ENCODE measurements around the gene CNTN3. TPM values are rescaled to one million over a fixed set of nuclear protein-coding genes. Genes with fewer than 3 reads are reported as not detected.

The CNTN3 gene
- total and polyA plus RNA-seq, 12 donors: 0.46 to 5.9 (median 2.6) TPM; not detected in 1

- no peak for TF ChIP-seq CTCF (IDR thresholded peaks at IDR 0.05)
- WGBS, 2 donors: 82 to 93% methylated on average over 2 of the region's 2 CpGs
- ATAC-seq: no peak
Observed at GRCh38 chr3:74601793-74602192, 12.7 kb downstream of the CNTN3 start.

GRCh38 chr3:74599564-74599963 is 14.9 kb downstream of the CNTN3 start:
- H3K4me3 ChIP-seq: no peak overlapping the region
- no peak overlapping the region for H3K27ac ChIP-seq
- no peaks in the 10 kb centered on the region for H3K4me1 ChIP-seq
- WGBS, 2 donors: 91 to 97% methylated on average over 2 of the region's 2 CpGs
- TF ChIP-seq CTCF (IDR thresholded peaks at IDR 0.05): no peak
- ATAC-seq: no peak
- H3K9me3 ChIP-seq: peaks cover 0 to 9% (median 0%) of the 10 kb centered on the region in 11 donors
- no peaks in the 10 kb centered on the region for H3K36me3 ChIP-seq
- H3K27me3 ChIP-seq: no peaks in the 10 kb centered on the region
- intact Hi-C loops (cut with DNase I): no loop called here
- no peak for DNase-seq

More at GRCh38 chr3:74601793-74602192, 12.7 kb downstream of the CNTN3 start:
- Histone ChIP-seq H3K36me3 (no peaks in the 10 kb centered on the region), H3K4me1 (no peaks in the 10 kb centered on the region), H3K9me3 (peaks cover 0 to 4% (median 0%) of the 10 kb centered on the region in 11 donors), H3K27ac (no peak overlapping the region), H3K27me3 (no peaks in the 10 kb centered on the region), H3K4me3 (no peak overlapping the region)
- DNase-seq: no peak
- intact Hi-C loops (cut with DNase I): no loop called here

GRCh38 chr3:74593152-74593551 is 21.3 kb downstream of the CNTN3 start:
- H3K36me3 ChIP-seq: no peaks in the 10 kb centered on the region
- no peak overlapping the region for H3K4me3 ChIP-seq
- no peaks in the 10 kb centered on the region for H3K27me3 ChIP-seq
- DNase-seq (no peak), ATAC-seq (no peak)
- intact Hi-C loops (cut with DNase I): no loop called here
- TF ChIP-seq CTCF (IDR thresholded peaks at IDR 0.05): no peak
- no peak overlapping the region for H3K27ac ChIP-seq
- 81 to 88% methylated on average over 3 of the region's 3 CpGs for WGBS, 2 donors
- no peaks in the 10 kb centered on the region for H3K4me1 ChIP-seq
- H3K9me3 ChIP-seq: peaks cover 0 to 9% (median 0%) of the 10 kb centered on the region in 11 donors

- no peak for TF ChIP-seq CTCF (IDR thresholded peaks at IDR 0.05)
- Histone ChIP-seq H3K27ac (no peak overlapping the region), H3K36me3 (no peaks in the 10 kb centered on the region), H3K4me3 (no peak overlapping the region), H3K9me3 (peaks cover 0 to 9% (median 0%) of the 10 kb centered on the region in 11 donors), H3K27me3 (no peaks in the 10 kb centered on the region), H3K4me1 (no peaks in the 10 kb centered on the region)
- intact Hi-C loops (cut with DNase I): no loop called here
- ATAC-seq (no peak), DNase-seq (no peak)
- 59 to 73% methylated on average over 2 of the region's 2 CpGs for WGBS, 2 donors
Observed at GRCh38 chr3:74592359-74592758, 22.1 kb downstream of the CNTN3 start.

All from heart right ventricle (tissue), 16 donors.